Measurements from ENCODE around the gene TCHHL1. TPM values are rescaled to one million over a fixed set of nuclear protein-coding genes. Genes with fewer than 3 reads are reported as not detected.

The TCHHL1 gene
- total RNA-seq, 1 donor from 2014 or later = not detected

- peak; percentile 90 for ATAC-seq
Measured at GRCh38 chr1:152036267-152037216, 52.3 kb downstream of the TCHHL1 start, which contains the start of gene S100A11. S100A11 (minus strand) TSS chr1:152037004; CDS start chr1:152036915, 89 bp downstream.

GRCh38 chr1:152035539-152036266, 53.2 kb downstream of the TCHHL1 start:
- no peak for ATAC-seq

DNA sequence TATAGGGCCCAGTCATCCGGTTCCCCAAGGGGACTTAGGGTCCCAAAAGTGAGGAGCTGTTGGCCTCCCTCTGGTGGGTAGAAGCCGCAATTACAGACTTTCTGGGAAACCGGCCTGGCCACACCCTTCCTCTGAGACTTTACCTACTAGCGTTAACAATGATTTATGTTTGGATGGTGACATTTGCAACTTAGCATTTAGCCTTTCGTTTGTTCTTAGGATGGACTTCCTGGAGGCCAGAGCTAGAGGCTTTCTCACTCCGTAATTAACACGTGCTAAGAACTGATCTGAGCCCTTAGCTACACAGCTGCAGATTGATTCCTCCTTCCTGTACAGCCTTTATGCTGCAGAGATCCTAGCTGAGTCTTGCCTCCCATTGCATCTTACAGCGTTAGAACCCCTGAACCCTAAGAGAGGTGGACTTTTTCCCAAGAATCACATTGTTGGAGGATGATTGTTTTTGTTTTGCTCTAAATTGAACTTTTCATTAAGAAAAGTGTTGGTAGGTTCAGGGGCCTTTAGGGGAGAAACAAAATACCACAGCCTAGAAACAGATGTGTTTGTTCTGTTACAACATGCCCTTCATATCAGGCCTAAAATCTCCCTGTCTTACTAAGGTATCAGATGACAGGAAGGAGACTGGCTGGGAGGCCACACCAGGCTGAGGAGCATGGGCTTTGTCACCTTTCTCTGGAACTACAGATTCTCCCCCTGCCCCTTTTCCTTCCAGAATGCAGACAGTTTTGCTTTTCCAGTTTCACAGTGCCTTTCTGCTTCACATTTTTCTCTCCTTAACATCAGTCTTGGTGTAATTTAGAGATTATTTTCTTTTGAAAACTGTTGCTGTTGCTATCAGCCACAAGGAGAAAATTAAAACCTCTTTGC, 54.0 kb downstream of the TCHHL1 start:
- peak; percentile 62 for ATAC-seq

DNA sequence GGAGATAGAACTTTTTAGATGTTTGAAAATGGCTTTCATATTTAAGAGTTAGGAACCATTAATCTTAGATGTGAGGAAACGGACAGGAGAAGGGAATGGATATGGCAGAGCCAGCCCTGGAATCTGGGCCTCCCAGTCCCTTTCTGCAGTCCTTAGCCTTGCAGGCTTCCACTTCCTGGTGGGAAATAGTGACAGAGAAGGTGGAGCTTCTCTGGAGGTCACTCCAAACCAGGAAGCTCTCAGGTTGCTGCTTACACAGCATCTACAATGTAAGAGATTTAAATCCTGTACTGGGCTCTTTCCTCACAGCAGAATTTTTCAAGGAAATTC, 54.6 kb downstream of the TCHHL1 start:
- ATAC-seq = no peak

Other genes starting within 250 kb of the TCHHL1 start
- 0.24 TPM for gene C2CD4D, start 249.2 kb downstream of the TCHHL1 start, total RNA-seq
- 0.32 TPM for gene THEM5, start 235.4 kb downstream of the TCHHL1 start, total RNA-seq
- gene THEM4, start 179.6 kb downstream of the TCHHL1 start, total RNA-seq = 4.8 TPM
- gene S100A10, start 95.2 kb downstream of the TCHHL1 start, total RNA-seq = 1,355 TPM
- gene S100A11, start 52.1 kb downstream of the TCHHL1 start, total RNA-seq = 2,220 TPM
- gene TCHH, start 26.4 kb upstream of the TCHHL1 start, total RNA-seq = 0.08 TPM
- 0.08 TPM for gene RPTN, start 70.2 kb upstream of the TCHHL1 start, total RNA-seq
- gene HRNR, start 135.1 kb upstream of the TCHHL1 start, total RNA-seq = not detected
- gene FLG, start 236.2 kb upstream of the TCHHL1 start, total RNA-seq = 0.40 TPM